ENCODE measurements around the gene ANLN.

Gene ANLN

DNA sequence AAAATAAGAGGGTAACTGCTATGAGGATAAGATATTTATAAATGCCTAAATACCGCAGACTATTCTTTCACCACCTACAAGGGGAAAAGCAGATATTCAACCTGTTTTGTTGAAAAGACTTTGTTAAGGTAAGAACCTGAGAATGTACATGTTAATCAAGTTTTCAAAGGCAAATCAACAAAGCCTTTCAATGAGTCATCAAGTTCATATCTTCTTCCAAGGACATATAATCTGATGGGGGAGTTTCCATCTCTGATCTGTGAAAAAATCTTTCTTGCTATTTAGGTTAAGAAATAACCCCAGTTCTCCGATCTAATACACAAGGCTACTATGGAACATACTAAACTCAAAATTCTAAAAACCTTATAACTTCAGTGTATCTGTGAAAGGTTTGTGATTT is 40.0 kb upstream of the ANLN start:
- TF ChIP-seq, protein P1, sequence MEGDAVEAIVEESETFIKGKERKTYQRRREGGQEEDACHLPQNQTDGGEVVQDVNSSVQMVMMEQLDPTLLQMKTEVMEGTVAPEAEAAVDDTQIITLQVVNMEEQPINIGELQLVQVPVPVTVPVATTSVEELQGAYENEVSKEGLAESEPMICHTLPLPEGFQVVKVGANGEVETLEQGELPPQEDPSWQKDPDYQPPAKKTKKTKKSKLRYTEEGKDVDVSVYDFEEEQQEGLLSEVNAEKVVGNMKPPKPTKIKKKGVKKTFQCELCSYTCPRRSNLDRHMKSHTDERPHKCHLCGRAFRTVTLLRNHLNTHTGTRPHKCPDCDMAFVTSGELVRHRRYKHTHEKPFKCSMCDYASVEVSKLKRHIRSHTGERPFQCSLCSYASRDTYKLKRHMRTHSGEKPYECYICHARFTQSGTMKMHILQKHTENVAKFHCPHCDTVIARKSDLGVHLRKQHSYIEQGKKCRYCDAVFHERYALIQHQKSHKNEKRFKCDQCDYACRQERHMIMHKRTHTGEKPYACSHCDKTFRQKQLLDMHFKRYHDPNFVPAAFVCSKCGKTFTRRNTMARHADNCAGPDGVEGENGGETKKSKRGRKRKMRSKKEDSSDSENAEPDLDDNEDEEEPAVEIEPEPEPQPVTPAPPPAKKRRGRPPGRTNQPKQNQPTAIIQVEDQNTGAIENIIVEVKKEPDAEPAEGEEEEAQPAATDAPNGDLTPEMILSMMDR (IDR thresholded peaks at IDR 0.05; ENCODE audit: low read depth, low read length, missing control alignments), result no peak
- no peak overlapping the region for H3K4me3 ChIP-seq (ENCODE audit: low read depth, low read length)
- no peak for DNase-seq (ENCODE audit: low read depth)

DNA sequence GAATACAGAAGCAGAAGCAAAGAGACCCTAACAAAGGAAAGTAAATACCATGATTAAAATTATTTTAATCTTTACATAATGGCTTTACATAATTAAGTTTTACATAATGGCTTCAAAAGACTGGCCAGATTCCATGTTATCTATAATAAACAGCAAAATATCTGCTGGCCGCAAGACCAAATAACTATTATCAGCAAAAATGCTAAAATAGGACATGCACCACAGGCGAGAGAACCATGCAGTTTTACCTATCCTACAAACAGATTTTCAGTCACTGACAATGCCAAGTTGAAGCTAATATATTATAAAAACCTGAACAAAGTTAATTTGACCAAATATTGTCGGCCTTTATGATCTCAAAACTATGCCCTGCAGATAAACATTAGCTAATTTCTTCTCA is 34.2 kb upstream of the ANLN start:
- H3K4me3 ChIP-seq (ENCODE audit: low read depth, low read length), result no peak overlapping the region
- no peak for DNase-seq (ENCODE audit: low read depth)
- TF ChIP-seq, protein P1 (IDR thresholded peaks at IDR 0.05; ENCODE audit: low read depth, low read length, missing control alignments), result no peak

DNA sequence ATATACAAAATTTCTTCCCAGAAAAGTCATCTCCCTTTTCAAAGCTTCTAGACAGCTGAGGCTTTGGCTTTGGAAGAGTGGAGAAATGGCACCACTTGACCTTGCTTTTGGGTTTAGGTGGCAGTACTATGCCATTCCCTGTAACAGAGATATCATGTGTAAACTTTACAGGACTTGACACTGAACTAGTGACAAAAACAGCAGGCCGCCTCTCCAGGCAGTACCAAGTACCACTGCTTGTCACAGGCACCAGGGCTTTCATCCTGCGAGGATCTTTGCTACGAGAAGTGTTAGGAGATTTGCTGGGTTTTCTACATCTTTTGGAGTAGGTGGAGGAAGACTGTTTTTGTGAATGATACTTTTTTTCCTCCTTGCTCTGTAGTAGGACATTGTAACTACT is 32.6 kb upstream of the ANLN start:
- DNase-seq (ENCODE audit: low read depth), result no peak
- H3K4me3 ChIP-seq (ENCODE audit: low read depth, low read length), result no peak overlapping the region
- TF ChIP-seq, protein P1 (IDR thresholded peaks at IDR 0.05; ENCODE audit: low read depth, low read length, missing control alignments), result no peak

DNA sequence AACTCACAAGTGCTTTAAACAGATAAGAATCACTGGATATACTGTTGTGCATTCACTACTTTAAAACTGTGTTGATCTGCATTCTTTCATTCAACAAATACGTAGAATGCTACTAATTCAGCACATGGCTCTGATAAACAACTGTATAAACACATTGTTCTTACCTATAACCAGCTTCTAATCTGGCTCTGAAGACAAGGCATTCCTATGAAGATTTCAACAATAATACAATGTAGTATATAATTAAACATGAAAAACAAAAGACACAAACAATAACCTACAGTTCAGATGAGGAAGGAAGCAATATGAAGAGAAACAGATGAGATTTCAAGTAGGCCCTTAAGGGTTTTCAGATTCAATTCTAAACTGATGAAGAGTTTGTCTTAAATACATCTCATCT is 31.1 kb upstream of the ANLN start:
- H3K4me3 ChIP-seq (ENCODE audit: low read depth, low read length), result no peak overlapping the region
- TF ChIP-seq, protein P1 (IDR thresholded peaks at IDR 0.05; ENCODE audit: low read depth, low read length, missing control alignments), result no peak
- no peak for DNase-seq (ENCODE audit: low read depth)

DNA sequence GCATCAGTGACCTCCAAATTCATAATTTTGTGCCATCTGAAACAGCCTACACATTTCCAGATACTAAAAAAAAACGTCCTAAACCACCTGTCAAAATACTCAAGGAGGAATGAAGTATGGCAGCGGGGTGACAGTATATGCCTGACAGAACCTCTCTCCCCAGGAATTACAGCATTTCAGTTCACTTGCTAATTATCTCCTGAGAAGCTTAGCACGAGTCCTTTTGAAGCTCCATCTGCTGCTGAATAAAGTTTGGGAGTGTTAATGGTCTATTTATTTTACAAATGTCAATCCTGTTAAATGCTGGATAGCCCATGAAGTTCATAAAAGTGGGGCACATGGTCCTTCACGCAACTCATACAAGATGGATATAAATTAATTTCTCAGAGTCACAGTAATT is 29.4 kb upstream of the ANLN start:
- DNase-seq (ENCODE audit: low read depth), result no peak
- TF ChIP-seq, protein P1 (IDR thresholded peaks at IDR 0.05; ENCODE audit: low read depth, low read length, missing control alignments), result no peak
- no peak overlapping the region for H3K4me3 ChIP-seq (ENCODE audit: low read depth, low read length)

DNA sequence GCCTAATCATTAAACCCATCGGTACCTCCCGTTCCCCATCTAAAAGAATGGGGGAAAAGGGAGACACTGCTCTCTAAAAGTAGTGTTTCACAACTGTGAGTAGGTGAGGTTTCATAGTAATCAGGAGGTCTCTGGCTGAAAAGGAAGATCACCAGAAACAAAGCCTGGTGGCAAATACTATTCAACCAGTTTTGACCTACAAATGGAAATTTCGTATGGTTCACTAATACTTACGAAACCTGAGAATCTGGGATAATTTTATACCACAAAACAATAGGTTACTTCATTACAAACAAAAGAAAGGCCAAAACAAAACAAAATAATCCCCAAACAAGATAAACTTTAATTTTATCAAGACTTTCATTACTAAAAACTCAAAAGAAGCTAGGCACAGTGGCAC is 28.4 kb upstream of the ANLN start:
- TF ChIP-seq, protein P1 (IDR thresholded peaks at IDR 0.05; ENCODE audit: low read depth, low read length, missing control alignments), result no peak
- DNase-seq (ENCODE audit: low read depth), result no peak
- H3K4me3 ChIP-seq (ENCODE audit: low read depth, low read length), result no peak overlapping the region

DNA sequence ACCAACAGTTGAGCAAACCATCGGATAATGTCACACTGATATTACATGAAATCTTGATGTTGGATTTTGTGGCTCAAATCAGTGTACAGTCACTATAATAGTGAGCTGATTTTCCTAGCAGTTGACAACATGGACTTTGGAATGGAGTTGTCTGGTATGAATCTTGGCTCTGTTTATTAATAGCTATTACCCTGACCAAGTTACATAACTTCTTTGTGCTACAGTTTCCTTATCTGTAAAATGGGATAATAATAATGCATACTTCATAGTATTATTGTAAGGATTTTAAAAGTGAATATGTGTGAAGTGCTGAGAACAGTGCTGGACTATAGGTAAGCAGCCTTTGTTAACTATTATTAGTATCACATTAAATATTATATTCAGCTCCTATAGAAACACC is 26.1 kb upstream of the ANLN start:
- no peak for DNase-seq (ENCODE audit: low read depth)
- TF ChIP-seq, protein P1 (IDR thresholded peaks at IDR 0.05; ENCODE audit: low read depth, low read length, missing control alignments), result no peak
- H3K4me3 ChIP-seq (ENCODE audit: low read depth, low read length), result no peak overlapping the region
